COR-L47 (cell line): Measurements from ENCODE around the gene NPBWR2.

Experiments used
- DNase-seq: peaks from one replicate; lab custom pipeline; 2025; lab: John Stamatoyannopoulos, UW

NPBWR2 gene, protein sequence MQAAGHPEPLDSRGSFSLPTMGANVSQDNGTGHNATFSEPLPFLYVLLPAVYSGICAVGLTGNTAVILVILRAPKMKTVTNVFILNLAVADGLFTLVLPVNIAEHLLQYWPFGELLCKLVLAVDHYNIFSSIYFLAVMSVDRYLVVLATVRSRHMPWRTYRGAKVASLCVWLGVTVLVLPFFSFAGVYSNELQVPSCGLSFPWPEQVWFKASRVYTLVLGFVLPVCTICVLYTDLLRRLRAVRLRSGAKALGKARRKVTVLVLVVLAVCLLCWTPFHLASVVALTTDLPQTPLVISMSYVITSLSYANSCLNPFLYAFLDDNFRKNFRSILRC

DNA sequence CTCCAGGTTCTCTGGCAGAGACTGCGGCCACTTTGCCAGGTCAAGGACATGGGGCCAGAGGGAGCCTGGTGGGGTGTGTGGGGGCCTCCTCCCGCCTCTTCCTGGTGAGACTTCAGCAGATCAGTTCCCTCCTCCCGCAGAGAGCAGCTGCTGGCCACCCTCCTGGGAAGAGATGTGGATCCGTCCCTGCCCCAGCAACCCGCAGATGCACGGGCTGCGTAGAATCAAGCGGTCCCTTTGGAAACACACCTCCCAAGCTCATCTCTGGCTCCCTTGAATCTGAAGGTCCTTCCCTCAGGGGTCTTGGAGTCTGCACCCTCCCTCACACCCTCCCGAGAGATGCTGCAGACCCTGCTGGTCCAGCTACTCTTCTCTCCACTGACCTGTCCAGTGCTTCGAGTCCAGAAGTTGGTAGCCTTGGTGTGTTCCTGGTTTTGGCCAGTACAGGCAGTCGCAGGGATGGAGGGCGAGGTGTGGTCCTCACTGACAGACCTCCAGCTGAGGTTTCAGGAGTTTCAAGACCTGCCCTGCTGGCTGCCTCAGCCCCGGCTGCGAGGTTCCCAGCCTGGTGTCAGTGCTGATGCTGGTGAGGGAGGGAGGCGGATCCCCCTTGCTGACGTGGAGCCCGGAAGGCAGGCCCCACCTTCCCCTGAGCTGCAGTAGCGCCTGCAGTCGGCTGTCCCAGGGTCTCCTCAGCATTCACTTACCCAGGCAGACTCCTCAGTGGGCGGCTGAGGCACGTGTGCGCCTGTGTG is at the start of gene NPBWR2:
NPBWR2 (minus strand) TSS at position 585 of the 755 bp plus-strand sequence. CDS start 734 bp downstream, outside the sequence.
- DNase-seq, result no peak

DNA sequence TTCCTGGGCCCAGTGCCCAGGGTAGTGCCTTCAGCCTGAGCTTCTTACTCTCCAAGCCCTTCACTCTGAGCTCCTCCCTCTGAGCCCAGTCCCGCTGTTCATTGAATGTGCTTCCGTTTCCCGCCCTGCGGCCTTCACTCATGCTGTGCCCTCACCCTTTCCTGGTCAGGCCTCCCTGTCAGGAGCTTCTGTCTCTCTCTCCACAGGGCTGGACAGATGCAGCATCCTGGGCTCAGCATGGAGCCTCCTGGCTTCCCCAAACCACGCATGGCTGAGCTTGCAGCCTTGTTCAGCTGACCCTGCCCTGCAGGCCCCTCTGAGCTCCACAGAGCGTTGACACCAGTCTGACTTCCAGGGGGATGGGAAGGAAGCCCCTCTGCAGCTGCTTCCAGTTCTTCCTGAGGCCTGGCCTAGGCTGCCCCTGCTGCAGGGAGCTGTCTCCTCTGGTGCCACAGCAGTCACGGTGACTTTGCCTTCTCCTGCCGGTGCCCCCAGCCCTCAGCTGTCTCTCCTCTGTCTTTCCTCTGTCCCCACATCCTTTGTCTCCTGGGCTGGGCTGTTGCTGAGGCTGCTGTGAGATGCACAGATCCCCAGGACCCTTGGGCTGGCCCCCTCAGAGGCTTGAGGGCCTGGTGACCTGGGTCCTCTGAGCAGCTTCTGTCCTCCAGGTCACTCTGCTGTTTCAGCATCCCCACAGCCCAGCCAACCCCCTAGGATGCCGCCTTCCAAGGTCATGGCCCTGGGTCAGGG is 48.9 kb upstream of the NPBWR2 start:
- peak; percentile 76 for DNase-seq

DNA sequence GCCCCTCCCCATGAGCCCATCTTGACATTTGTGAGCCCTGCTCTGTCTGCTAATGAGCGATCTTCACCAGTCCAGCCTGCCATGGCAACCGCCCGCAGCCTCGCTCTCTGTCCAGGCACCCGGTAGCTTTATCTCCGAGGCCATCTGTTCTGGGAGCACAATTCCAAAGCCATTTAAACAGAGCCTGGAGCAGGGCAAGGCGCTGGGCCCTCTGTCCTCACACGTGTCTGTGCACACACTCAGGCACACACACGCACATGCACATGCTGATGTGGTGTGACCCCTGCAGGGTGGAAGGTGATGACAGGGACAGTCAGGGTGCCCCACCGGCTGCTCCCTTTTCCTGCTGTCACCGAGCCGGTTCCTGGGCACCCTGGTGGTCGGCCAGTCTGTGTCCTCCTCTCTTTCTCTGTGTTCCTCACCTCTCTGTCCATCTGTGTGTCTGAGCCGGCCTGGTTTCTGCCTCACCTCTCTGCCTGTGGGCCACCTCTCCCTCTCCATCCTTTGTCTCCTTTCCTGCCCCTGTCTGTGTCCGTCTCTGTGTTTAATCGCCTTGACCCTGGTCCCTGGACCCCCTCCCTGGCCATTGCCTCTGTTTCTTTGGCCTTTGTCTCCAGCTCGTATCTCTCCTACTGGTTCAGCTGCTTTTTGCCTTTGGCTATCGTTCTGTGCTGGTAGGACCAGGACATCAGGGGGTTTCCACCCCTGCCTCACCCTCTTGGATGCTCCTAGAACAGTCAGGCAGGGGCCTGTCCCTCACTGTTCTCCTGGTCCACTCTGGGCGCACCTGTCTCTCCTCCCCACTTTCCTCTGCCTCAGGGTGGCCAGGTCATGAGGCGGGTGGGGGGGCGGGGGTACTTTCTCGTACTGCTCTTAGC is 48.1 kb upstream of the NPBWR2 start:
- no peak for DNase-seq

DNA sequence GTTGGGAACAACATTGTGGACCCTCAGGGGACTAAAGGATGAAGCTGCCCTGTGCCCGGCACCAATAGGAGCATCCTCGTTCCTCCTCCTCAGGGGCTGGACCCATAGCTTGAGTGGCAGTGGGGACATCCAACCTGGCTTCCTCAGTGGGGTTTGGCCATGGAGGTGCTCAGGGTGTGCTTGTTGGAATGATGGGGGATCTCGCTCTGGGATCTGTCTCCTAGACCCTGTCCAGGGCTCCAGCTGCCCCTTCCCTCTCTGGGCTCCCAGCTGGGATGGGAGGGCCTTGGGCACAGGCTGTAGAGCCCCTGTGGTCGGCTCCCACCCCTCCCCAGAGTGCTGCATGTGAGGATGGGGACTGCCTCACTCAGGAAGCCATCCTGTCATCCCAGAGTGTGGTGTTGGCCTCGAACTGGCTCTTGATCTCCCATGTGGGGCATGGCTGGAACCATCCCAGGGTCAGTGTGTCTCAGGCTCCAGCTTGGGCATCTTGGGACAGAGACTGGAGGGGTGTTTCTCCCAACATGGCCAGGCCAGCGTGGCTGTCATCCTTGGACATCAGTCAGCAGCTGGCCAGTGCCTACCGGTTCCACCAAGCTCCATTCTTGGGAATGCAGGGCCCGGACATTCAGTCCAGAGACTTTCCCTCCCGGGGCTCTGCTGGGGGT is 47.4 kb upstream of the NPBWR2 start:
- no peak for DNase-seq

DNA sequence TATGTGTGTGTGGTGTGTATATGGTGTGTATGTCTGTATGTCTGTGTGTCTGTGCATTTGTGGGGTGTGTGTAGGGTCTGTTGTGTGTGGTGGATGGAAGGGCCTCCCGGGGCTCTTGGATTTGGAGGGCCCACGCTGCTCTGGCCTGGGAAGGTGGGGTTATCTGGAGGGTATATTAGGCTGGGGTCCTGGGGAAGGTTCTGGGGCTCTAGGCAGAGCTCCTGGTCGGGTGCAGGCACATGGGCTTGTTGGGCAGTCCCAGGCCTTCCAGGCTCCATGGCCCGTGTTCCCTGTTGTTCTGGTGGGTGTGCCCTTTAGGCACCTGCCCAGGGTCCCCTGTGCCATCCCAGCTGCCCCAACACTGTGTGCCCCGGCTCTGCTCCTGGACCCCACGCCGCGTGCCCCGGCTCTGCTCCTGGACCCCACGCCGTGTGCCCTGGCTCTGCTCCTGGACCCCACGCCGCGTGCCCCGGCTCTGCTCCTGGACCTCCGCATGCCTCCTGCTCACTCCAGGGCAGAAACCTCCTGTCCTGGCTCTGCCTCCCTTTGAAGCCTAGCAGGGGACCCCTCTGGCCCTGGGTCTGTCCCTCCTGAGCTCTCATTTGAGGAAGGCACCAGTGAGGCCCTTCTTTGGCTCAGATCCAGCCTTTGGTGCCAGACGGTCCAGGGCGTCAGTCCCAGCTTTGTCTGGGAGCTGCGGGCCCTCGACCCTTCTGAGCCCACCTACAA is 46.7 kb upstream of the NPBWR2 start:
- no peak for DNase-seq

DNA sequence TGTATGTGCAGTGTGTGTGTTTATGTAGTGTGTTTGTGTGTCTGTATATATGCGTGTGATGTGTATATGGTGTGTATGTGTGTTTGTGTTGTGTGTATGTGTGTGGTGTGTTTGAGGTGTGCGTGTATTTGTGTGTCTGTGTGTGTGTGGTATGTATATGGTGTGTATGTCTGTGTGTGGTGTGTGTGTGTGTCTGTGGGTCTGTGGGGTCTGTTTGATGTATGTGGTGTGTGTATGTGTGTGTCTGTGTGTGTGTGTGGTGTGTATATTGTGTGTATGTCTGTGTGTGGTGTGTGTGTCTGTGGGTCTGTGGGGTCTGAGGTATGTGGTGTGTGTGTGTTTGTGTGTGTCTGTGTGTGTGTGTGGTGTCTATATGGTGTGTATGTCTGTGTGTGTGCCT is 46.0 kb upstream of the NPBWR2 start:
- DNase-seq, result no peak

DNA sequence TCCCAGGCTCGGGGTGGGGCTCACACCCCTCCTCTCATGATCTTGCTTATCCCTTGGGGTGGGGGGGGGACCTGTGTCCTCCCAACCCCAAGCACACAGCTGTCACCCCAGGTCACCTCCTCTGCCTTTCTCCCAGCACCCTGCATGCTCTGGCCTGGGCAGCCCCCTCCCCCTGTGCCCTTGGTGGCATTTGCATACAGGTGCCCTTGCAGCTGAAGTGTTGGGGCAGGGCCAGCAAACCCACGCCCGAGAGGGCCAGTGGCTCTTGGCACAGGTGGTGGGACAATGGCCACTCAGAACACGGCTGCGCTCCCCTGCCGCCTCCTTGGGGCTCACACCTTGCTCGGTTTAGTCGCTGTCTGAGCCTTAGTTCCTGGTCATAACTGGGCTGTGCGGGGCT is 45.5 kb upstream of the NPBWR2 start:
- DNase-seq, result peak; percentile 71

DNA sequence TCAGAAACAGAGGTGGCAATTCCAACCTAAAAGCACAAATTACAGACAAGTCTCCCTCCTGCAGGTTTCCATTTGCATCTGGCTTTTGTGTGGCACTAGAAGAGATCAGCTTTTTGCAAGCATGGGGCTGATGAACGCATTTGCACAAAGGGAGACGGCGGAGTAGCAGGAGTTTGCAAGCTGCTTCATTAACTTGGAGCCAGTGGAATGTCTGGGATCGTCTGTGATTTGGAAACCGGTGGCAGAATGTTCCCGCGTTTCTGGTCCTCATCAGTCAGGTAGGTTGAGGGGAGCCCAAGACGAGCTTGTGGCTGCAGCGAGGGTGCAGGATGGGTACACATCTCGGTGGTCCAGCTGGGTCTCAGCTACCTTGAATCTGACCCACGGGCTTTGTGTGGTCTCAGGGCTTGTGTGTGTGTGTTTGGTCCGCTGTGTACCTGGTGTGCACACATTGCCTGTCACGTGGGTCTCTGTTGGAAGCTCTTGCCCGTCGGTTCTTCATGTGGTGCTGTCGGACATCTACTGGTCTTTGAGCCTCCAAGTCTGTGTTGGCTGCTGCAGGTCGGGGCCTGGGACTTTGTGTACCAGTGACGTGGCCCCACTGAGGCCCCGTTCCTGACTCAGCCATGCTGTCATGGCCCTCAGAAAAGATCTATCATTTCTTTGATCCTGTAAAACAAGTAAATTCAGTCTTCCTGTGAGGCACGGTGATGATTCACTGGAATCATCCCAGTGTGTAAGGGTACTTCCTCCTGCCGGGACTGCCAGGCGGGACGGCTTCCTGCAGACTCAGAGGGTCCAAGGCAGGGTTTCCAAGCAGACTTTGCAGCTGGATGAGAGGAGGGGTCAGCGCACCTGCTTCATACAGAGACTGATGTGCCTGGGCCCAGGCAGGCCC is 44.5 kb upstream of the NPBWR2 start:
- DNase-seq, result no peak

DNA sequence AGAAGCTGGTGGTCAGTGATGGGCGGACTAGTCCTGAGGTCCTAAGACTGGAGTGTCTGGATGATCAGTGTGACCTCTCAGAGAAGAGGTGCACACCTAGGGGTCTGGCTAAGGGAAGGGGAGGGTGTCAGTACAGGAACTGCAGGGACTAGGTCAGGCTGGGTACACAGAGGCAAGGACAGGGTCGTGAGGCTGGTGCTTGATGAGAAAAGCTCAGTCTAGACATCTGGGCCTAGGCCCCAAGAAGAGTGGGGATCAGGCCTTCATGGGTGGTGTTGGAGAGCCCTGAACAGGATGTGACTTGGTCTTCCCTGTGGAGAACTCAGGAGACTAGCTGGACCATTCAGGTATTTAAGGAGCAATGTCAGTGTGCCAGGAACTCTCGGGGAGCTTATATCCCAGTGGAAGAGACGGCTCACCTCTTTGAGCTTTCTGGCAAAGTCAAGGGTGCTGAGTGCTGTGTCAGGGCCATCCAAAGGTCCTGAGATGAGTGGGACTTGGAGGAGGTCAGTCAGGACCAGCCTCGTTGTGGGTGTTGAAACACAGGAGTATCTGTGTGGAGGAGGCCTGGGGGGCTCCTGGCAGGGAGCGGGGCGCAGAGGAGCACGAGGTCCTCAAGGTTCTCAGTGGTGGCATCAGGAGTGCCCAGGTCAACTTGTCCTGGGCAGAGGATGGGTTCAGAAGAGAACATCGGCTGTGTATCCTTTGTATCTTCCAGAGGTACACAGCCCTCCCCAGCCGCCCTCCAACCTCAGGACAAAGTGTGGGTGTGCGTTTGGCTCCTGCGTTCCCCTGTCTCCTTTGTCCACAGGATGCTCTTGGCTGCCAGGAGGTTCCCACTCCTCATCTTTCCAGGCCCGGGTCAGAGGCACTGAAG is 43.6 kb upstream of the NPBWR2 start:
- no peak for DNase-seq

DNA sequence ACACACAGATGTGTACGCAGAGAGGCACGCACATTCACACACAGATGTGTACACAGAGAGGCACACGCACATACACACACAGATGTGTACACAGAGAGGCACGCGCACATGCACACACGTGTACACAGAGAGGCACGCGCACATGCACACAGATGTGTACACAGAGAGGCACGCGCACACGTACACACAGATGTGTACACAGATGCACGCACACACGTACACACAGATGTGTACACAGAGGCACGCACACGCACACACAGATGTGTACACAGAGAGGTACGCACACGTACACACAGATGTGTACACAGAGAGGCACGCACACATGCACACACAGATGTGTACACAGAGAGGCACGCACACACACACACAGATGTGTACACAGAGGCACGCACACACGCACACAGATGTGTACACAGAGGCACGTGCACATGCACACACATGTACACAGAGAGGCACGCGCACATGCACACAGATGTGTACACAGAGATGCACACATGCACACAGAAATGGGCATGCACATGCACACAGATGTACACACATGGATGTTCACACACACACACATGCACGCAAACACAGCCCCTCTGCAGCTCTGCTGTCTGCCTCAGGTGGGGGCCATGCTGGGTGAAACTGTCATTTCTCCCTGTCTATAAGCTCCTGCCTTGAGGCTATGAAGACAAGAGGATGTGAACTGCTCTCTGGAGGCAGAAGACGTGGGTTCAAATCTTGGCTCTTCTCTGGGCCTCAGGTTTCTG is 42.6 kb upstream of the NPBWR2 start:
- DNase-seq, result no peak

DNA sequence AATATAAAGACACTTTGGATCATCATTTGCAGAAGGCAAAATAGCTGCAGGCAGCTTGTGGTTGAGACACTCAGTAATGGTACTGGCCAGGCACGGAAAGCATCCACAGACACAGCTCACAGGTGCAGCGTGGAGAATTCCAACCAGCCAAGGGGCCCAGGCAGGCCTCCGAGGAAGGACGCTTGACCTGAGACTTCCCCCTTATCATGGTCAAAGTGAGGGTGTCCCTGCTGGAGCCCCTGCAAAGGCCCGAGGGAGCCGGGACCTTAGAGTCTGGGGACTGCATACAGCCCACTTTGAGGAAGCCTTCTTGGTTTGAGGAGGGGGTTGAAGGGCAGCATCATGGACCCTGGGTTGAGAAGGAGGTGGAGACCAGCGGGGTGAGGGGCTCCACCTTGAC is 41.8 kb upstream of the NPBWR2 start:
- DNase-seq, result no peak

DNA sequence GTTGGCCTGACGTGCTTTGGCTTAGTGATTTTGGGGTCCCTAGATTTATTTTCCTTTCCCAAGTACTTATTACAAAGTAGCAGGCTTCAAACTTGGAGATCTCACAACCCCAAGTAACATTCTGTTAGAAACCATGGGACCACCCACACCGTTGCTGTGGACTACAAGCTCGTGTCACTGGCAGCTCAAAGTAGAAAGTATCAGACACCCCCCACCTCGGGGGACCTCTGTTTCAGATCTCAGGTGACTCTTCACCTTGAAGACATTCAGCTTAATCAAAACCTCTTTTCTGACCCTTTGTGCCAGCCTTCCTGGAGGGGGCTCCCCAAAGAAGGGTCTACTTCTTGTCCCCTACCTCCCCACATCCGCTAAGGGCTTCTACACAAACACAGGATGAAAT is 41.2 kb upstream of the NPBWR2 start:
- DNase-seq, result no peak

DNA sequence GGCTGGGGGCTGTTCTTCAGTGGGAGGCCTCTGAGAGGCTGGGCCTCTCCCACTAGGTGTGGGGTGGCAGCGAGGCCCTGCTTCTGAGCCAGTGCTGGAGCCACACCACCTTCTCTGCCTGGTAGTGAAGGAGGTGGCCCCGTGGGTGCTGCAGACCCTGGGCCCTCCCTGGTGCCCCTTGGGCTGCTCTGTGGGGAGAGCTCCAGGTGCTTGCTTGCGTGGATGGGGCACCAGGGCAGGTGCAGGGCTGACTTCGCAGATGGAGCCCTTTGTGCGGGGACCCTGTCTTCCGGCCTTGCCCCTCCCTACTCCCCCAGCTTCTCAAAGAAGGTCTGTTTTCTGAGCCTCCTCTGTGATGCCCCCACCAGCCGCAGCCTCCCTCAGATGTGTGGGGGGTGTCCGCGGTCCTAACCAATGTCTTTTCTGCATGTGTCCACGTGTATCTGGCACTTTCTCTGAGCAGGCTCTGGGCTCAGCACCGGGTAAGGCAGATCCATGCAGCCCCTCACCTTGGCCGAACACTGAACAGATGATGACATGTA is 39.6 kb upstream of the NPBWR2 start:
- no peak for DNase-seq

DNA sequence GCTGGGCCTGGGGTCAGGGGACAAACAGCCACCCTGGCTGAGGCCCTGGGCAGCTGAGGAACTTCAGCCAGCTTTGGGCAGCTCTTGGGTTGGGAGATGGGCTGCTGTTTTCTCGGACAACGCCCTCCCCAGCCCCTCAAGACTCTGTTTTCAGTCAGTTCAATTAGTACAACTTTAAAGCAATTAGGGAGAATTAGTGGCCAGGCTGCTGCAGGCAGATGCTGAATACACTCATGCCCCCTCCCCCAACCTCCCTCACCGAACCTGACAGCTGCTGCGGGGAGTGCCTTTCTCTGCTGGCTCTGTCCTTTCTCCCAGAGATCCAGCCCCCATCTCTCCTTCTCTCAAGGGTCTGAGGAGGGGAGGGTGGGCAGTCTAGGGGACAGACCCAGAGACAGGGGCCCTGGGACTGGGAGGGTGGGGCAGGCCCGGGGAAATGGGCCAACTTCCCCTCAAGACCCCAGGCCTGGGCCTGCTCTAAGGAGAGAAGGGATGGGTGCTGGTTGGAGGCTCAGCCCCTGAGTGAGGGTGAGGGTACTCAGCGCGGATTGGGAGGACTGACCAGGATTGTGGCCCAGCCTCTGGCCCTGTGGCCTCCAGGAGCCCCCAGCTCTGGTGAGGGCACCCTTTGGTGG is 39.1 kb upstream of the NPBWR2 start:
- DNase-seq, result peak; percentile 30

DNA sequence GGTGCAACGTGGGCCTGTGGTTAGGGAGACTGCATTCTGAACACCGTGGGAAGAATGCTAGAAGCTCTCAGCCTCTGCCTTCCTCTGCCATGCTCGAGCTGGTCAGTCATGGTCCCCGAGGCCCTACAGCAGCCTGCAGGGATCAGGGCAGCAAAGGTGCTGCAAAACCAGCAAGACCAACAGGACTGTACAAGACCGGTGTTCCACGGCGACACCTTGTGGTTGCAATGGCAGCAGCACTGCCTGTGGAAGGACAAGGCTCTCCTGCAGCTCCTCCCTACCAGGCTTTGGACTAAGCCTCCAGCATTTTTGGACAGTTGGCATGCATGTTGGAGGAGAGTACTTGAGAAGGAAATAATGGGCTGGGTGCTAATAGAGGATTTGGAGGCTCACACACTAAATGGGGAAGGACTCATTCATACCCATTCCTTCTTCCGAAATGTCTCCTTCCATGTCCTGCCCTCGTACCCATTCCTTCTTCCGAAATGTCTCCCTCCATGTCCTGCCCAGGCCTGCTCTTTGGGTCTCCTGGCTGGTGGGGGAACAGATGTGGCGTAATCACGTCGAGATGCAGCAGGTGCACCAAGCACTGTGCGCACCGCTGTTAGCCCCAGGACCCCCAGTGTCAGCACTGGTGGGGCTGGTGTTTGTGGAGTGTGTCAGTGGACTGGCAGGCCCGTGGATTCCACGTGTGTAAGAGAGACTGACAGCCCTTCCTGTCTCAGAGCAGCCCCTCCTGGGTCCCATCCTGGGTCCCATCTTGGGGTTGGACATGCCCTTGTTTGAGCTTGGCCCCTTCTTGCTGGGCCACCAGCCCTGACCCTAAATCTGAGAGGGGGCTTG is 38.3 kb upstream of the NPBWR2 start:
- no peak for DNase-seq
